ENCODE results near the gene TMEM181.
A peak's percentile ranks its signal among the peaks of the same experiment; 100 is the strongest.

TMEM181 gene

DNA sequence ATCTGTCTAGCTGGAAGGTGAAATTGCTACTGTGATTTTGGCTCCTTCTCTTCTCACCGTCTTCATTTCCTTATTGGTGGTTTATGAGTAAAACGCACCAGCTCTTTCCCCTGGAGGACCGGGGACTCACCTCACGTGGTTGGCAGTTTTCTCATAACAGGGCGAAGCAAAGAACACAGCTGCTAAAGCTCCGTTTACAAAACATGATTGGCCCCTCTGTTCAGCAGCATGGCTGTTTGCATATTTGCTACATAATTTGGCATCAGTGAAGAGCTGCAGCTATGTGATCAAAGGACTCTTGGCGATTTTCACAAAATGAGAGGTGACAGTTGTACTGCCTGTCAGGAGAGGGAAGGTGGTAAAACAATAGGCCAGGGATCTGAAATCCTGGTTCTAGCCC is 20.5 kb upstream of the TMEM181 start:
- H3K9ac ChIP-seq (ENCODE audit: low read length), result no peak overlapping the region
- peak overlapping the region; percentile 20 for H3K4me2 ChIP-seq (ENCODE audit: low read length)
- H3K79me2 ChIP-seq (ENCODE audit: low read length), result no peaks in the 10 kb centered on the region
- H3K27me3 ChIP-seq (ENCODE audit: low read depth, low read length), result no peaks in the 10 kb centered on the region
- H3K27ac ChIP-seq (ENCODE audit: low read length), result no peak overlapping the region
- H2AFZ ChIP-seq (ENCODE audit: low read depth, low read length), result no peak overlapping the region
- no peaks in the 10 kb centered on the region for H3K9me3 ChIP-seq (ENCODE audit: insufficient read depth, low read length)
- H3K4me3 ChIP-seq (ENCODE audit: low read length), result no peak overlapping the region
- H4K20me1 ChIP-seq (ENCODE audit: insufficient read depth, low read length), result no peaks in the 10 kb centered on the region
- no peaks in the 10 kb centered on the region for H3K36me3 ChIP-seq (replicated peaks; ENCODE audit: low read depth, low read length)
- no peak for TF ChIP-seq EZH2phosphoT487 (IDR thresholded peaks at IDR 0.05; ENCODE audit: low read depth)
- TF ChIP-seq, protein P1, sequence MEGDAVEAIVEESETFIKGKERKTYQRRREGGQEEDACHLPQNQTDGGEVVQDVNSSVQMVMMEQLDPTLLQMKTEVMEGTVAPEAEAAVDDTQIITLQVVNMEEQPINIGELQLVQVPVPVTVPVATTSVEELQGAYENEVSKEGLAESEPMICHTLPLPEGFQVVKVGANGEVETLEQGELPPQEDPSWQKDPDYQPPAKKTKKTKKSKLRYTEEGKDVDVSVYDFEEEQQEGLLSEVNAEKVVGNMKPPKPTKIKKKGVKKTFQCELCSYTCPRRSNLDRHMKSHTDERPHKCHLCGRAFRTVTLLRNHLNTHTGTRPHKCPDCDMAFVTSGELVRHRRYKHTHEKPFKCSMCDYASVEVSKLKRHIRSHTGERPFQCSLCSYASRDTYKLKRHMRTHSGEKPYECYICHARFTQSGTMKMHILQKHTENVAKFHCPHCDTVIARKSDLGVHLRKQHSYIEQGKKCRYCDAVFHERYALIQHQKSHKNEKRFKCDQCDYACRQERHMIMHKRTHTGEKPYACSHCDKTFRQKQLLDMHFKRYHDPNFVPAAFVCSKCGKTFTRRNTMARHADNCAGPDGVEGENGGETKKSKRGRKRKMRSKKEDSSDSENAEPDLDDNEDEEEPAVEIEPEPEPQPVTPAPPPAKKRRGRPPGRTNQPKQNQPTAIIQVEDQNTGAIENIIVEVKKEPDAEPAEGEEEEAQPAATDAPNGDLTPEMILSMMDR (IDR thresholded peaks at IDR 0.05; ENCODE audit: low read depth, low read length), result no peak
- peaks cover 15% of the 10 kb centered on the region for H3K4me1 ChIP-seq (ENCODE audit: low read length)

DNA sequence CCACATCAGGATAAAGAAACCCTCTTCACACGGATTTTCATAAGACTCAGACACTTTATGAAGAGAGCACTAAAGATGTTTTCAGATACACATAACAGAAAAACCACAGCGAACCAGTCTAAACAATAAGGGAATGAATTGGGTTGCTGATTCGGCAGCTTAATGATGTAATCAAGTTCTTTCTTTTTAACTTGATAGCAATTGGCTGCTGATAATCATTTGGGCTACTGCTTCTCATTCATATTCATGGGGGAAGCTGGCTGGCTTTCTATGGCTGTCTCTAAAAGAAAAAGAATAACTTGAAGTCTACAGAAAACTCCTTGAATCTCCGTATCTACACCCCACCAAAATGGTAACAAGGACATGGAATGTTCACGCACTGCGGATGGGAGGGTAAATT is 20.0 kb upstream of the TMEM181 start:
- H3K9ac ChIP-seq (ENCODE audit: low read length), result no peak overlapping the region
- TF ChIP-seq, protein P1 (IDR thresholded peaks at IDR 0.05; ENCODE audit: low read depth, low read length), result no peak
- no peak for TF ChIP-seq EZH2phosphoT487 (IDR thresholded peaks at IDR 0.05; ENCODE audit: low read depth)
- peaks cover 15% of the 10 kb centered on the region for H3K4me1 ChIP-seq (ENCODE audit: low read length)
- H3K4me2 ChIP-seq (ENCODE audit: low read length), result no peak overlapping the region
- no peak overlapping the region for H3K27ac ChIP-seq (ENCODE audit: low read length)
- no peak overlapping the region for H2AFZ ChIP-seq (ENCODE audit: low read depth, low read length)
- no peaks in the 10 kb centered on the region for H4K20me1 ChIP-seq (ENCODE audit: insufficient read depth, low read length)
- H3K36me3 ChIP-seq (replicated peaks; ENCODE audit: low read depth, low read length), result no peaks in the 10 kb centered on the region
- no peaks in the 10 kb centered on the region for H3K27me3 ChIP-seq (ENCODE audit: low read depth, low read length)
- H3K79me2 ChIP-seq (ENCODE audit: low read length), result no peaks in the 10 kb centered on the region
- H3K9me3 ChIP-seq (ENCODE audit: insufficient read depth, low read length), result no peaks in the 10 kb centered on the region
- H3K4me3 ChIP-seq (ENCODE audit: low read length), result no peak overlapping the region

DNA sequence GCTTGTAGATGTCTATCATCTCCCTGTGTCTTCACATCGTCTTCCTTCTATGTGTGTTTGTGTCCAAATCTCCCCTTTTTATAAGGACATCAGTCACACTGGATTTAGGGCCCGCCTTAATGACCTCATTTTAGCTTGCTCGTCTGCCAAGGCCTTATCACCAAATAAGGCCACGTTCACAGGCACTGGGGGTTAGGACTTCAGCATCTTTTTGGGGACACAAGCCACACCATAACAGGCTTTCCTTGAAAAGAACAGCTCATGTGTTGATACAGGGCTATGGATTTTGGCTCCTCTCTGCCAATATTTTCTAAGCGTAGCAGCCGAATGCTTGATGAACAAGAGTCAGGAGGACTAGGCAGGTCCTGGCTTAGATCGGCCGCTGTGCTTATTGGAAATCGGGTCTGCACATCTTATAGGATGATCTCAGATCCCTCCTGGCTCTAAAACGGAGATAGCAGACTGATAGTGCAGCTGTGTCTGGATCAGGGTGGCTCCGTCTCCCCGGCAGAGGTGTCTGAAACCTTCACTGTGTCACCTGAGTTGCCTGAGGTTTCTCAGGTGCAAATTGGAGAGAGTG is 16.2 kb upstream of the TMEM181 start:
- no peaks in the 10 kb centered on the region for H3K9me3 ChIP-seq (ENCODE audit: insufficient read depth, low read length)
- no peak overlapping the region for H3K4me2 ChIP-seq (ENCODE audit: low read length)
- H3K27me3 ChIP-seq (ENCODE audit: low read depth, low read length), result no peaks in the 10 kb centered on the region
- H3K79me2 ChIP-seq (ENCODE audit: low read length), result no peaks in the 10 kb centered on the region
- no peaks in the 10 kb centered on the region for H3K36me3 ChIP-seq (replicated peaks; ENCODE audit: low read depth, low read length)
- H3K4me3 ChIP-seq (ENCODE audit: low read length), result no peak overlapping the region
- TF ChIP-seq, protein P1 (IDR thresholded peaks at IDR 0.05; ENCODE audit: low read depth, low read length), result no peak
- no peak for TF ChIP-seq EZH2phosphoT487 (IDR thresholded peaks at IDR 0.05; ENCODE audit: low read depth)
- no peak overlapping the region for H3K27ac ChIP-seq (ENCODE audit: low read length)
- H3K9ac ChIP-seq (ENCODE audit: low read length), result no peak overlapping the region
- peaks cover 10% of the 10 kb centered on the region for H3K4me1 ChIP-seq (ENCODE audit: low read length)
- no peak overlapping the region for H2AFZ ChIP-seq (ENCODE audit: low read depth, low read length)
- no peaks in the 10 kb centered on the region for H4K20me1 ChIP-seq (ENCODE audit: insufficient read depth, low read length)

DNA sequence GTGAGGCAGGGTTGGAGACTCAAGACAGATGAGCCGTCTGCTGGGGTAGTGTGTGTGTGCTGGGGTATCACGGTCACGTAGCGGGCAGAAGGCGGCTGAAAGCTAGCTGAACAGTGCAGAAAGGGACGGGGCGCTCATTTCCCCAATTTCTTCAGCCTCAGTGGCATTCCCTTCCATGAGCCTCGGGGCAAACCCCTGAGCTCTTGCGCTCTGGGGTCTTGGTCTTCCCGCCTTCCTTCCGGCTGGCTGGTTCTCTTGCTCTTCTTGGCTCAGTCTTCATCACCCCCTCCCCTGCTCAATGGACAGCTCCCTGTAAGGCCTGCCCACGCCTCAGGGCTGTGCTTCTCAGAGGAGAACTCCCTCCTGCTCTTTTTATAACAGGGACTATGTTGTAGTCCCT is 15.5 kb upstream of the TMEM181 start:
- no peaks in the 10 kb centered on the region for H3K79me2 ChIP-seq (ENCODE audit: low read length)
- H3K27me3 ChIP-seq (ENCODE audit: low read depth, low read length), result no peaks in the 10 kb centered on the region
- no peak overlapping the region for H2AFZ ChIP-seq (ENCODE audit: low read depth, low read length)
- no peak overlapping the region for H3K4me3 ChIP-seq (ENCODE audit: low read length)
- H3K9me3 ChIP-seq (ENCODE audit: insufficient read depth, low read length), result no peaks in the 10 kb centered on the region
- H3K27ac ChIP-seq (ENCODE audit: low read length), result no peak overlapping the region
- H3K4me2 ChIP-seq (ENCODE audit: low read length), result no peak overlapping the region
- TF ChIP-seq EZH2phosphoT487 (IDR thresholded peaks at IDR 0.05; ENCODE audit: low read depth), result no peak
- TF ChIP-seq, protein P1 (IDR thresholded peaks at IDR 0.05; ENCODE audit: low read depth, low read length), result no peak
- peaks cover 3% of the 10 kb centered on the region for H3K4me1 ChIP-seq (ENCODE audit: low read length)
- H3K9ac ChIP-seq (ENCODE audit: low read length), result no peak overlapping the region
- H3K36me3 ChIP-seq (replicated peaks; ENCODE audit: low read depth, low read length), result no peaks in the 10 kb centered on the region
- no peaks in the 10 kb centered on the region for H4K20me1 ChIP-seq (ENCODE audit: insufficient read depth, low read length)

Data from OCI-LY3 (cell line).